Right lobe of liver (tissue), 4 donors: ENCODE measurements around the gene UBTD2.

Experiments
- CTCF ChIP-seq, 4 donors: fragments of 200-600 bp in 3 of 4; fragments of 450-650 bp in 1 of 4; IDR thresholded peaks; one replicate each; pipeline versions ENCODE4 v1.5.1 to v1.8.0; 2016 to 2022; ENCODE audit warnings: antibody characterized with exemption in 4 of 4, mild to moderate bottlenecking in 2 of 4
- POLR2A ChIP-seq: fragments of 450-650 bp; IDR thresholded peaks from one replicate; pipeline ENCODE4 v1.6.1; 2017; ENCODE audit warnings: antibody characterized with exemption, mild to moderate bottlenecking
- donor health status: DM: no; HTN: no; CAD: no.
- donor health status: DM: no; HTN: no; CAD: no.
- donor health status: DM: no; HTN: yes; CAD: no.

GRCh38 chr5:172267943-172268342 is 15.6 kb downstream of the UBTD2 start:
- TF ChIP-seq POLR2A (no peak), CTCF (IDR thresholded peaks at IDR 0.05) (no peak)
